HG03460 (cell line): Measurements from ENCODE around the gene SDF2L1.
"Not testable (repeated sequence)": the region's sequence is repeated elsewhere in the genome, so short reads cannot be mapped to it uniquely, and the experiment has no call there.

ENCODE experiments used
- ATAC-seq: cut with Tn5 transposase; IDR thresholded peaks from one replicate; pipeline ENCODE4 v1.9.1; 2021; ENCODE audit not compliant: unreplicated experiment

The SDF2L1 gene

DNA sequence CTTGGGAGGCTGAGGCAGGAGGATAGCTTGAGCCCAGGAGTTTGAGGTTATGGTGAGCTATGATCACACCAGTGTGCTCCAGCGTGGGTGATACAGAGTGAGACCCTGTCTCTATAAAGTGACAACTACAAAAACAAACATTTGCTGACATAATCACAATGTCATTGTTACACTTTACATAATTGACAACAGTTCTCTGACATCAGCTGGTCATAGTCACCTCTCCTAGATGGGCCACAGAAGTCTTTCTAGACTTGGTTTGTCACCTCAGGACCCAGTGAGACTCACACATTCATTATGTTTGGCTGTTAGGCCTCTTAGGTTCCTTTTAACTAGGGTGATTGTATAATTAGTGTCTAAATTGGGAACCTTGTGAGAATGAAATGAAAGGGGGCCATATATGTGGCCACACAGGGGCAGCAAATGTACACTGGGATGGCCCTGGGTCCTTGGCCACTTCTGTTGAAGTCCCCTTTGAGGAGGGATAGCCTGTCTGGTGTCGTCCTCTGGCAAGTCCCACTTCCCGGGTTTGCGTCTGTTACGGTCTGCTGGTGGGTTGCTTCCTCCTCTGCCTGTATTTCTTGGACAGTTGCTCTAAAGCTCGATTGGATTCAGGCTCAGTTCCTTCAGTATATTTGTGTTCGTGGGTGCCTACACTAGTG, 17.9 kb downstream of the SDF2L1 start:
- ATAC-seq: no peak

GRCh38 chr22:21660904-21661303, 18.8 kb downstream of the SDF2L1 start:
- ATAC-seq: no peak

DNA sequence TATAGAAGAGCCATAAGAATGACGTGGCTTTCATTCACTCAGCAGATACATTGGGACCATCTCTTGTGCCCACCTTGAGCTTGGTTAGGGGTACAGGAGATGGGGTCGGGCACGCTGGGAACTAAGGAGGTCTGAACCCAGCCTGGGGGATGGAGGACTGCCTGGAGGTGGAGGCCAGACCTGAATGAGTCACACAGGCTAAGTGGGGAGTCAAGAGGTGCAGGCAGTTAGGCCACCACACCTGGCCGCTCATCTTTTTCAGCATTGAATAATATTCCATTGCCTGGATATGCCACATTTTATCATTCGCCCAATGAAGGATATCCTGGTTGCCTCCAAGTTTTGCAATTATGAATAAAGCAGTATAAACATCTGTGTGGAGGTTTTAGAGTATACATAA, 19.9 kb downstream of the SDF2L1 start:
- ATAC-seq: no peak

GRCh38 chr22:21663738-21664137, 21.6 kb downstream of the SDF2L1 start:
- ATAC-seq: no peak

DNA sequence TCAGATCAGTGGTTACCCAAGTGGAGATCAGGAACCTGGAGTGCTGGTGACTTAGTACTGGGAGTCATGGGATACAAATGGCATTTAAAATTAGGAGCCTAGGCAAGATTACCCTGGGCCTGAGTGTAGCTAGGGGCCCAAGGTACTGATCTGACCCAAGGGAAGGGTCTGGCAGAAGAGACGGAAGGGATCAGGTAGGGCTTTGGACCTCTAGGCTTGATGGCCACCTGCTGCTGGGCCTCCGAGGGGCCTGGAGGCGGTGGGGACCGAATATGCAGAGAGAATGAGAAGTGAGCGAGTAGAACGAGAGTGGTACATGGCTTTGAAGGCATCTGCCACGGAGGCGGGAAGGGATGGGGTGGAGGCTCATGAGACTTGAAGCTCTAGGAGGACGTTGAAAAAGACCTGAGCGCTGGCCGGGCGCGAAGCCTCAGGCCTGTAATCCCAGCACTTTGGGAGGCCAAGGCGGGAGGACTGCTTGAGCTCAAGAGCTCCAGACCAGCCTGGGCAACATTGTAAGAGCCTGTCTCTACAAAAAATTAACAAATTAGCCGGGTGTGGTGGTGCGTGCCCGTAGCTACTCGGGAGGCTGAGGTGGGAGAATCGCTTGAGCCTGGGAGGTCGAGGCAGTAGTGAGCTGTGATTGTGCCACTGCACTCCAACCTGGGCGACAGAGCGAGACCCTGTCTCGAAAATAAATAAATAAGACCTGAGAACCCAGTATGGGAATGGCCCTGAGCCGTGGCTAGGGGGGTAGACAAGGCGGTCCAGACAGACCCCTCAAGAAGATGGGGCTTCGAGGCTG, 23.1 kb downstream of the SDF2L1 start:
- ATAC-seq: no peak

DNA sequence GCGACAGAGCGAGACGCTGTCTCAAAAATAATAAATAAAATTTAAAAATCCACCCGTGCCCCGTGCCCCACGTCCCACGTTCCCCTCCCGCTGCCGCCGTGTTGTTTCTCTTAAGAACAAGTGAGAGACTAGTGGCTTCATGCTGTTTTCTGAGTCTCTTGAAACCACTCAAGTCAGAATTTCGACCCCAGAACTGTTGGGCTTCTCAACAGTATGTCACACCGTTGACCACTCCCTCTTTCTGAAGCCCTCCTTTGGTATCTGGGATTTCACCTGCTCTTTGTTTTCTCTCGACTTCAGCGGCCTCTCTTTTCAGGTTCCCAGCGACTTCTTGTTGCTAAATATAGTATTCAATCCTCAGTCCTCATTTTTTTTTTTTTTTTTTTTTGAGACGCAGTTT, 24.7 kb downstream of the SDF2L1 start:
- ATAC-seq: no peak

GRCh38 chr22:21669026-21669425, 26.9 kb downstream of the SDF2L1 start:
- ATAC-seq: no peak

GRCh38 chr22:21672107-21672629, 30.1 kb downstream of the SDF2L1 start:
- ATAC-seq: no peak

GRCh38 chr22:21673534-21674321, 31.6 kb downstream of the SDF2L1 start:
- no peak for ATAC-seq

GRCh38 chr22:21674638-21675245, 32.6 kb downstream of the SDF2L1 start:
- no peak for ATAC-seq

- no peak for ATAC-seq
Measured at GRCh38 chr22:21677606-21678443, 35.7 kb downstream of the SDF2L1 start.

GRCh38 chr22:21678842-21679241, 36.7 kb downstream of the SDF2L1 start:
- not testable (repeated sequence) for ATAC-seq

- ATAC-seq: no peak
Measured at GRCh38 chr22:21679383-21679782, 37.3 kb downstream of the SDF2L1 start.

- ATAC-seq: no peak
Measured at GRCh38 chr22:21680830-21681565, 38.9 kb downstream of the SDF2L1 start.

- ATAC-seq: no peak
Measured at GRCh38 chr22:21681566-21682370, 39.7 kb downstream of the SDF2L1 start.

DNA sequence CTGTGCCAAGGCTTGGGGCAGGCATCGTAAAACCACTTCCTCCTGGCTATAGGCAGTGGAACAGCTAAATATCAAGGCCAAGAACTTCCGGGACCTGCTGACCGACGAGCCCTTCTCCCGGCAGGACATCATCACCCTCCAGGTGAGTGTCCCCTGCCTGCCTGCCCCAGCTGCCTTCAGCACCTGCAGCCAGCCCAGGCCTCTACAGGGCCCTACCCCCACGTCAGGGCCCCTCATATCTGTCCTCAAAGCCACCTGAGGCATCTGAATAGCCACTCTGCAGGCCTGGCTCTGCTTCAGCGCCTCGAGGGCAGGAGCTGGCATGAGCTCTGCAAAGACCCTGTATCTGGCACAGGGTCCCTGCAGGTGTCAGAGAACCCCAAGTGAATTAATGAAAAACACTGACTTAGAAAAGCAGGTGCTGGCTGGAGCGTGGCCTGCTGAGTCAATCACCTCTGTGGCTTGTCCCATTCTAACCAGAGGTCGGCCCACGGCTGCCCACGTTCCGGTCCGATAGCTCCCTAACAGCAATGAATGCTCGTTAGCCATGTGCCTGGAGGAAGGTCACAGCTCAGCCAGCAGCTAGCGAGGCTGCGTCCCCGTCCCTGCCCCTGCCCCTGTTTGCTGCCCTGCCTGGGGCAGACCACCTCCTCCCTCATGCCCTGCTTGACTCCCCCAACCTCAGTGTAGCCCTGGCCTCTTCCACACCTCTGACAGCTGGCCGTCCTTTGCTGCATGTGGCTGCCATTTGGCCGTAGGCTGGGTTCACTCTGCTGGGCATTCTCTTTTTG, 40.5 kb downstream of the SDF2L1 start:
- ATAC-seq: no peak

DNA sequence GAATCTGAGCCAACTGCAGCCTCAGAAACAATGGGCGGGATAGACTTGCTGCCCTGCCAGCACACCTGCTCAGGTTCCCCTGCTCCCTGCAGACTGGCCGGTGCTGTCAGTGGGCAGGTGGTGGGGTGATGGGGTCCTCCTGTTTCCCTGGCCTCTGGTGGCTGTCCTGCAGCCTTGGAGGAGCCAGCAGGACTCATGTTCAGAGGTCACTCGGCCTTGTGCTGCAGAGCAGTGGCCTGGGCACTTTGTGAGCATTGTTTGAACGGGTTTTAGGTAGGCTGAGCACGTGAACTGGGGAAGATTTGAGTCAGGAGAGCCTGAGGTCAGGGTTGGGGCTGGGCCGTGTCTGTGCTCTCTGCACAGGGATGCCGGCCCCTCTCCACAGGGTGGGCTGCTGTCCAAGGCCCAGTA, 41.3 kb downstream of the SDF2L1 start:
- no peak for ATAC-seq
